GM18861 (cell line): ENCODE data around the gene GTF2H4.
"Not testable (repeated sequence)": the region's sequence is repeated elsewhere in the genome, so short reads cannot be mapped to it uniquely, and the experiment has no call there.

Experiments used
- ATAC-seq: cut with Tn5 transposase; IDR thresholded peaks from one replicate; pipeline ENCODE4 v1.9.1; 2021; ENCODE audit not compliant: unreplicated experiment

GTF2H4 gene

DNA sequence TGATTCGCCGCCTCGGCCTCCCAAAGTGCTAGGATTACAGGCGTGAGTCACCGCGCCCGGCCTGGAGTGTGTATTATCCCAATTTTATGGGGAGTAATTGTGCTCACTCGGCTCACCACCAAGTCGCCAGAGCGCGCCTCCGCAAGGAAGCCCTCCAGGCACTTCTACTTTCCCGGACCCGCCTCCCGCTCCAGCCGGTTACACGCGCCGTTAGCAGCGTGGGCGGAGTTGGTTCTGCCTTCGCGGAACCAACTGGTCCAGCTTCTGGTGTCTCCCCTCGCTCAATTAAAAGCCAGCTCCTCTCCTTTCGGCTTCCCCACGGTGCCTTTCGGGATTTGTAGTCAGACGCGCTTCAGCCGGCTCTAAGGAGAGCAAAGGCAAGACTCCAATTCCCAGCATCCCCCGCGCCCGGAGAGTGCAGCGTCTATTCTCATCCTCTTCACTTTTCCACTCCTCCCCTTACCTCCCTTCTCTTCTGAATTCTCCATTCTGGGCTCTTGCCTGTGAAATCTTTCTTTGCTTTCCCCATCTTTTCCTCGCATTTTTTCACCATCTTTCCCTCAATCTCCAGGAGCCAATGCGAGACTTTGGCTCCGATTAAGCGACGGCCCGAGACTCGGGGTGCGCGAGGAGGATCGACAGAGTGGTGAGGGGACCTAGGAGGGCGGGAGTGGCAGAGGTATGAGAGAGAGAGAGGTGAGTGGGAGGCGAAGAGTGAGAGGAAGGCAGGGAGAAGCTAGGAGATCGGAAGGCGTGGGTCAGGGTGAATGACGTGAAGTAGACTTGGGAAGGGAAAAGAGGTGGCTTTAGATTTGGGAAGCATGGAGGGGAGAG is at the start of gene GTF2H4:
Gene GTF2H4, plus strand, starts transcription at position 450 of the 834 bp plus-strand sequence.
- ATAC-seq = peak; percentile 92

DNA sequence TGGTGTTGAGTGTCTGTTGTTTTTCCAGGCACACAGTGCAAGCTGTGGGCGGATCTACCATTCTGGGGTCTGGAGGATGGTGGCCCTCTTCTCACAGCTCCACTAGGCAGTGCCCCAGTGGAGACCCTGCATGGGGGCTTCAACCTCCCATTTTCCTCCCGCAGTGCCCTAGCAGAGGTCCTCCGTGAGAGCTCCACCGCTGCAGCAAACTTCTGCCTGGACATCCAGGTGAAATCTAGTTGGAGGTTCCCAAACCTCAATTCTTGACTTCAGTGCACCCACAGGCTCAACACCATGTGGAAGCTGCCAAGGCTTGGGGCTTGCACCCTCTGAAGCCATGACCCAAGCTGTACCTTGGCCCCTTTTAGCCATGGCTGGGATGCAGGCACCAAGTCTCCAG is 48.3 kb upstream of the GTF2H4 start:
- ATAC-seq = not testable (repeated sequence)

DNA sequence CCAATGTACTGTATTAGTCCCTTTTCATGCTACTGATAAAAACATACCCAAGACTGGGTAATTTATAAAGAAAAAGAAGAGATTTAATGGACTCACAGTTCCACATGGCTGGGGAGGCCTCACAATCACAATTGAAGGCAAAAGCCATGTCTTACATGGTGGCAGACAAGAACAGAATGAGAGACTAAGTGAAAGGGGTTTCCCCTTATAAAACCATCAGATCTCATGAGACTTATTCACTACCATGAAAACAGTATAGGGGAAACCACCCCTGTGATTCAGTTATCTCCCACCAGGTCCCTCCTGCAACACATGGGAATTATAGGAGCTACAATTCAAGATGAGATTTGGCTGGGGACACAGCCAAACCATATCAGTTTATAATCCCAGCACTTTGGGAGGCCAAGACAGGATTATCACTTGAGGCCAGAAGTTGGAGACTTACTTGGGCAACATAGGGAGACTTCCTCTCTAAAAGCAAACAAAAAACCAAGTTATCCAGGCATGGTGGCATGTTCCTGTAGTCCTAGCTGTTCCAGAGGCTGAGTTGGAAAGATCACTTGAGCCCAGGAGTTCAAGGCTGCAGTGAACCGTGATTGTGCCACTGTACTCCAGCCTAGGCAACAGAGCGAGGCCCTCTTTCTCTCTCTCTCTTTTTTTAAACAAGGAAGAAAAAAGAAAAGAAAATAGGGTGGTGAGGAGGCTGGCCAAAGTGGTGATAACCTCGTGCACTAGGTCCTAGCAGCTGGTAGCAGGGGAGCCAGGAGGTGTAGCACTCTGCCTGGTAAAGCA is 46.6 kb upstream of the GTF2H4 start:
- no peak for ATAC-seq

DNA sequence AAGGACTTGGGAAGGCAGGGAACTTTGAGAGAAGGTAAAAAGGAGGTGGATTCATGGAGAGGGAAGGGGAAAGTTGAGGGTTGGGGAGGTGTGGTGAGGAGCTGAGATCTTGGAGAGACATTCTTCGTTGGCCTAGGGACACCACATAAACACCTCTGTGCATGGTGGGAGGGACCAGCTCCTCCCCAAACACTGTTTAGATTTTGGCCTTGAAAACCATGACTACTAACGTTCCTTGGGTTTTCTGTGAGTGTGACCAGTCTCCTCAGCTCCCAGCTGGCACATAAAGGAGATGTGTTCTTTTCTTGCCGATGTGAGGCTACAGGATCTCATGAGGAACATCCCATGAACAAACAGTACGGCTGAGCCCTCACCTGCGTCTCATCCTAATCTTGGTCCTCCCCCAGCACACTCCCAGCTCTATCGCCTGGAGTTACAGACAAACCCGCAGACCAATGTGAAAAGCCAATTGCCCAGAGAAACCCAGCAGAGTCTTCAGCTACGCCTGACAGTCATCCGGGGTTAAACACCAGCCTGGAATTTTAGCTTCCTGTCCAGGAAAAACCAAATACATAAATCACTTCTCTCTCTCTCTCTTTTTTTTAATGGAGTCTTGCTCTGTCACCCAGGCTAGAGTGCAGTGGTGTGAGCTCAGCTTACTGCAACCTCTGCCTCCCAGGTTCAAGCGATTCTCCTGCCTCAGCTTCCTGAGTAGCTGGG is 45.7 kb upstream of the GTF2H4 start:
- no peak for ATAC-seq

DNA sequence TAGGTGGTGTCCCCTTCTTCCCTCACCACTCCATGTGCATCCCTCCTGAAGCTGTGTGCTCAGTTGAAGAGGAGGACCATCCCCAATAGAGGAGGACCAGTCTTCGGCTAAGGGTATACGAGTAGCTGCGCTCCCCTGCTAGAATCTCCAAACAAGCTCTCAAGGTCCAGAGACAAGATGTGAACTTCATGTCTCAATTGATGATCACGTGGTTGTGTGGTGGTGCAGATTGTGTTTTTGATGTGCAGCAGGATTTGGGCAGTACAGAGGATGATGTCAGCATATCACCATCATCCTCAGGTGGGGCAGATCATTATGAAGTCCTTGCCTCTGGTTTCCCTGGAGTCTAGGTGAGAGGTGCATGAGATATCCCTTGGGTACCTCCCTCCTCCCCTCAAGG is 43.7 kb upstream of the GTF2H4 start:
- ATAC-seq = no peak

DNA sequence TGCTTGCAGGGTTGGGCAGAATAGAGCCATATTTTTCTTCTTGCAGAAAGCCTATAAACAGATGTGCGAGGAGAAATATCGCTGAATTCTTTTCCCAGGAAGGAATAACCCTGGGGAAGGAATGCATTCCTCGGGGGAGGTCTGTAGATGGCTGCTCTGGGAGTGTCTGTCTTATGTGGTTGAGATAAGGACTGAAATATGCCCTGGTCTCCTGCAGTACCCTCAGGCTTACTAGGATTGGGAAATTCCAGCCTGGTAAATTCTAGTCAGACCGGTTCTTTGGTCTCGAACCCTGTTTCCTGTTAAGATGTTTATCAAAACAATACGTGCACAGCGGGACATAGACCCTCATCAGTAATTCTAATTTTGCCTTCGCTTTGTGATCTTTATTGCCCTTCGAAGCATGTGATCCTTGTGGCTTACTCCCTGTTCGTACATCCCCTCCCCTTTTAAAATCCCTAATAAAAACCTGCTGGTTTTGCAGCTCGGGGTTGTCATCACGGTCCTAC is 38.7 kb upstream of the GTF2H4 start:
- not testable (repeated sequence) for ATAC-seq

DNA sequence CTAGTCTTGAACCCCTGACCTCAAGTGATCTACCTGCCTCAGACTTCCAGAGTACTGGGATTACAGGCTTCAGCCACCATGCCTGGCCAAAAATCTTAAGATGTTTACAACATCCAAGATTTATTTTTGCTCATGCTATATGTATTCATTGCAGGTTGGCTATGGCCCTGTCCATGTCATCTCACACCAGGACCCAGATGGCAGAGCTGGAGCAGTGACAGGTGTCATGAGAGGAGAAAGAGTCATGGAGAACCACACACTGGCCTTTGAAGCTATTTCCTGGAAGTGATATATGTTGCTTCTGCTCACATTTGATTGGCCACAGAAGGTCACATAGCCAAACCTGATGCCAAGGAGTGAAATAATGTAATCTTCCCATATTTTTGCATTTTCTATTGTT is 37.5 kb upstream of the GTF2H4 start:
- ATAC-seq = no peak

DNA sequence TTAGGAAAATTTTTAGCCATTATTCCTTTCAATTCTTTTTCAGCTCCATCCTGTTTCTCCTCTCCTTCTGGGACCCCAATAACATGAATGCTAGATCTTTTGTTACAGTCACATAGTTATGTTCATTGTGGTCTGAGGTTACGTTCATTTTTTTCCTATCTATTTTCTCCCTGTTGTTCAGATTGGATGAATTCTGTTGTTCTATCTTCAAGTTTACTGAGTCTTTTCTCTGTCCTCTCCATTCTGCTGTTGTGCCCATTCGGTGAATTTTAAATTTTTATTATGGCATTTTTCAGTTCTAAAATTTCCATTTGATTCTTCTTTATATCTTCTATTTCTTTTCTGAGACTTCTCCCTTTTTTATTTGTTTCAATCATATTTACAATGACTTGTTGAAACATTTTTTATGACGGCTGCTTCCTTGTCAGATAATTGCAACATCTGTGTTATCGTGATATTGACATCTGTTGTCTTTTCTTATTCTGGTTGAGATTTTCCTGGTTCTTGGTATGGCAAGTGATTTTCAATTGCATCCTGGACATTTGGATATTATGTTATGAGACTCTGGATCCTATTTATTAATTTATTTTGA is 36.3 kb upstream of the GTF2H4 start:
- ATAC-seq = no peak

DNA sequence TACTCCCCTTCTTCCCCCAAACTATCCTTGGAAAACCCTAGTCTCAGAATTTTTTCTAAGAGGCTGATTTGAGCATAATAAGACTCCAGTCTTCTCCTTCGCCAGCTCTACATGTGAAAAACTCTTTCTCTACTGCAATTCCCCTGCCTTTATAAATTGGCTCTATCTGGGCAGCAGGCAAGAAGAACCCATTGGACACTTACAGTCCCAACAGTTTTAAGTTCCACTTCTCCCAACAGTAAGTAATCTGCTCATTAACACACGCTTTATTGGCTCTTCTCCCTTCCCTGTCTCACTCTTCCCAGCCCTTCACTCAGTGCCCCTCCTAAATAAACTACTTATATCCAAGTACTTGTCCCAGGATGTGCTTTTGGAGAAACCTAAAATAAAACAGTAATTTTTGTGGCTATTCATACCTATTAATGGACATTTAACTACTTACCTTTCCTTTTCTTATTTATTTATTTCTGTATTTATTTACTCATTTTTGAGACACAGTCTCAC is 34.8 kb upstream of the GTF2H4 start:
- ATAC-seq = no peak

DNA sequence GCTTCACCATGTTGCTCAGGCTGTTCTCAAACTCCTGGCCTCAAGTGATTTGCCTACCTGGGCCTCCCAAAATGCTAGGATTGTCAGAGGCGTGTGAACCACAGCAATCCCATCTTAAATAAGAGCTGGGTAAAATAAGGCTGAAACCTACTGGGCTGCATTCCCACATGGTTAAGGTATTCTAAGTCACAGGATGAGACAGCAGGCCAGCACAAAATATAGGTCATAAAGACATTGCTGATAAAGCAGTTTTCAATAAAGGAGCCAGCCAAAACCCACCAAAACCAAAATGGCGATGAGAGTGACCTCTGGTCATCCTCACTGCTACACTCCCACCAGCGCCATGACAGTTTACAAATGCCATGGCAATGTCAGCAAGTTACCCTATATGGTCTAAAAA is 34.2 kb upstream of the GTF2H4 start:
- not testable (repeated sequence) for ATAC-seq

DNA sequence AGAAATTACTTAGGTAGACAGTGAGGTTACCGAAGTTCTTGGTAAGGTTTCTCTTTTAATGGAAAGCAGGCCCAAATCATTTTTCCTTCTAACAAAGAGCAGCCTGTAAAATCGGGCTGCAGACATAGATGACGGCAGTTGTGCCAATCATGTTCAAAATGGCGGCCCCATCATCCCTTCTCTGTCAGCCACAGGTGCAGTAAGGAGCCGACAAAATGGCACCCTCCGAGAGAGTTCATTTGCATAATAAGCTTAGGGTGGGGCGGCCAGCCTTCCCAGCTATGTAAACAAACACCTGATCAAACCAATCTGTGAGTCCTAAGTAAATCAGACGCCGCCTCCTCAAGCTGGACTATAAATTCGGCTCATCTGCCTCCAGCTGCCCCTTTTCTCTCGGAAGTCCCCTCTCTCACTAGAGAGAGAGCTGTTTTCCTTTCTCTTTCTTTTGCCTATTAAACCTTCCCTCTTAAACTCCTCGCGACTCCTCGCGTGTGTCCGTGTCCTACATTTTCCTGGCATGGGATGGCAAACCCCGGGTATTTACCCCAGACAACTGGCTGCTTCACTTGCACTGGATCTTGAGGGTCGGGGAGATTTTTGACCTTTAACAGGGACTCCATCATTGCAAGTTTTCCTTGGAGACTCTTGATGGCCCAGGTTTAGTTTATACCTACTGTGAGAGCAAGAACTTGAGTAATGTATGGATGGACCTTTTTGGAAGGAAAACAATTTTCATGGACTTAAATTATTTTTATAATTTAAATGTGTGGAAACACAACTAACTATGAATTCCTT is 32.6 kb upstream of the GTF2H4 start:
- ATAC-seq = no peak

DNA sequence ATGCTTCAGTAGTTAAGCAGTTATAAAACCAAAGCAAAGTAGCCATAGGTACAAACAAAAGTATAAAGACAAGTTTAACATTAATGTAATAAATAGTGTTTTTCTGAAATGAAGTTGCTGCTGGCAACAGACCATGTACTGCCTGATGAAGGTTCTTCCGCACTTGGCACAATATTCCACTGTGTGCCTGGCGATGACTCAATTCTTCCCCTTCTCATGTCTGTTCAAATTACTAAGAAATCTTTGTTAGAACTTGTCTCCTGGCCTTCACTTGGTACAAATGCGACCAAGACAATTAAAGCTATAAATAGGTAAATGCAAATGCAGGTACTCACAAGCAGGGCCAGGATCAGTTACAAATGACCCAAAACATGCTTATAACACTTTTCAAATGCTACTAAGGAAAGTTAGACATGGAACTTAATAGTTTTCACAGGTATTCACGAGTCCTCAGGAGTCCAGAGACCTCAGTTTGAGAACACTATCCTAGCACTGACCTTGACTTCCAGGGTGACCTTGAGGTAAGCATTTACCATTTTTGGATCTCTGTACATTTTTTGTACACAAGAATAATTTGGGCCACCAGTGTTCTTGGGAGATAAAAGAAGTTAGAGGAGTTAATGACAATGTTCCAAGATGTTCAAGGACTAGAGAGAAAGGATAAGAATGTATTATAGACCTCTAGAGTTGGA is 31.8 kb upstream of the GTF2H4 start:
- ATAC-seq = no peak

DNA sequence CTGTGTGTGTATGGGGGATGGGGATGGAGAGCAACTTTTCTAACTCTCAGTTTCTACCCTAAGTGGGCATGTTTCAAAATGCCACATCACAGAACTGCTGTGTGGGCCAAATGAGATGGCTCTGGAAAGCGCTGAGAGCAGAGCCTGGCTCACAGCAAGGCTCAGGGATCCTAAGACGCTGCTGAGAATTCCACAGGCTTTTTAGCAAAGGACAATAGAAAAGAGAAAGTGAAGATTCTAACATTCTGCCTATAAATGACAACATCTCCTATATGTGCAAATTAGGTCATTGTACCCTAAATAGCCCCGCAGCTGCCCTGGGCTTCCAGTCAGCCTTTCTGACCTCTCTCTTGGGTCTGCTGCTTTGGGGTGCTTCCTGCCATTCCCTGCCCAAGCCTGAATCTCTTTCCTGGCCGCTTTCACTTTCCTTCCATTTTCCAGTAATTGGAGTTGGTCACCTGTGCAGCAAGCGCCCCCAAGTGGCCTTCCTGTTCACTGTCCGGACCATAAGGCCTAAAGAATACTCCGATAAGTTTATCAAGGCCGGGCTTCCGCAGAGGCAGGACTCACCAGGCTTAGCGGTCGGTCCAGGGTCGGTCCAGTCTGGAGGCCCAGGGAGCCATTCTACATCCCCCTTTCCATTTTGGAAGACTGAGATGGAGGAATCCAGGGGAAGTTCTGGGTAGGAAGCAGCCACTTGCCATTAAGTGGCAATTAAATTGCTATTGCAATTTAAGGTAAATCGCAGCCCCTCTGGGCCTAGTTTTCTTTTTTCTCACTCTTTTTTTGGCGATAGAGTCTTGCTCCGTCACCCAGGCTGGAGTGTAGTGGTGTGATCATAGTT is 30.4 kb upstream of the GTF2H4 start:
- no peak for ATAC-seq

DNA sequence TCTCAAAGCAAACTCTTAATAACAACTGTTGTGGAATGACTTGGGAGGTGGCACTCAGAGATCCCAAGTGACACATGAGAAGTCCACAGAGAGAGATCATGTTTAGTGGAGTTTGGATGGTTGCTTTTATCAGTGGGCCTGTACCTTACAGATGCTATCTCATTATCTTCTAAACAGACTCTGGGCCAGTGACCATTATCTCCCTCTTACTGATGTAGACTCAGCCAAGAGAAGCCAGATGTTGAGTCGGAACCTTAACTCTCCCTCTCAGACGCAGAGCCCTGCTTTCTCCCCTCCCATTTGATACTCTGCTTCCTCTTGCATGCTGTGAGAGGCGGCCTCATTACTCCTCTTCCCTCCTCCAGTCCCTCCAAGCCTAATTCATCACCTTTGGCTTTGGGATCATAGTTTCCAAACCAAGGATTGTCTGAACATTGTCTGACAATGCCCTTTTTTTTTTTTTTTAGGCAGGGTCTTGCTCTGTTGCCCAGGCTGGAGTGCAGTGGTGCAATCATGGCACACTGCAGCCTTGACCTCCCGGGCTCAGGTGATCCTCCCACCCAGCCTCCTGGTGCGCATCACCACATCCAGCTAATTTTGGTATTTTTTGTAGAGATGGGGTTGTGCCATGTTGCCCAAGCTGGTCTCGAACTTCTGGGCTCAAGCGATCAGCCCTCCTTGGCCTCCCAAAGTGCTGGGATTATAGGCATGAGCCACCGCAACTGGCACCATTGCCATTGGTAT is 28.2 kb upstream of the GTF2H4 start:
- ATAC-seq = no peak

DNA sequence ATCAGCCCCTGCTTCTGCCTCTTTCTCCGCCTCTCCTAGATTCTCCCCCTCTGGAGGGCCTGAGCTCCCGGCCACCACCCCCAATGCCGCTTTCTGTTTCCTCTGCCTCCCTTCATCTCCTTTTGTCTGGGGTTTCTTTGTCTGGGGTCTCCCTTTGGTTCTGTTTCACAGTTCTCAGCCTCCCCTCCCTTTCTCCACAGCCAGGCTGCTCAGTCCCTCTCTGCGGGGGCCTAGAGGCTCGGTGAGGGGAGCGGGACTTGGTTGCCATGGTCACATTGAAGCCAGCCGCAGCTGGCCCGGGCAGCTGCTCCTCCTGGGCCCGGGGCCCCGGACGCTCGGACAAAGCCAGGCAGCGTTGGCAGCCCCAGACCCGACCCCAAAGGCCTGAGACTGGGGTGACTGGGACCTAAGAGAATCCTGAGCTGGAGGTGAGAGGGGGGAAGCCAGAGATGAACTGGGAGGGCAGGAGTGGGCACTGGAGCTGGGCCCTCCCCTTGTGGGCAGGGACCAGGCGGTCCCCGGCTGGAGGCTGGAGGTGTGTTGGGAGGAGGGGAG is 27.2 kb upstream of the GTF2H4 start:
- ATAC-seq = no peak

DNA sequence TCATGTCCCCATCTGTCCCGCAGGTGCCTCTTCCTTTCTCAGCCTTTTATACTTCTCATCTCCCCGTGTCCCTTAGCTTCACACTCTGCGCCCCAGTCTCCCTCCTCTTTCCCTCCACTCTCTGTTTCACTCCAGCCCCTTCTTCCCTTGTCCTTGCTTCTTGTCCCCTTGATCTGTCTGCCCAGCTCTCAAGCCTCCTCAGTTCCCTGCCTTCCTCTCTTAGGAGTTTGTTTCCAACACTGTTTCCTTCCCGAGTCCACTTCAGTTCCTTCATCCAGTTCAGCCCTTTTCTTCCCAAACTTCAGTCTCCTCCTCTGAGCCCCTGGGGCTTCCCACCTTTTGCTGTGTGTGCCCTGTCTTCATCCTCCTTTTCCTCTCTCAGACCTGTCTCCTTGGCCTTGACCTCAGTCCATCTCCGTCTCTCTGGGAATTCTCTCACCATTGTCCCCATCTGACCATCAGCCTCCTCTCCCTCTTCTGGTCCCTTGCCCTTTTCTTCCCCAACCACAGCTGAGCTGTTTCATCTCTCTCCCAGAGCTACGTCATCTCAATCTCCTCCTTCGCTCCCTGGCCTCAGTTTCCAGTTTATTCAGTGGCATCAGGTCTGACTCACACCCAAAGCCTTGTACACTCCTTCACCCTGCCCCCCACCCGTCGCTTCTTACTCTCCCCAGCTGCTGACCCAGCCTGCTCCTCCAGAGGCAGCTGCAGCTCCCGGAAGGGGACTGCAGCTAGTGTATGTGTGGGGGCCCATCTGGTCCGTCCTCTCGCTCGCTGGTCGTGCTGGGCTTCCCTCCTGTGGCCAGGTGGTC is 26.4 kb upstream of the GTF2H4 start:
- ATAC-seq = no peak
